IMR-90 (cell line): ENCODE results near the gene CHRNA1. TPM values are rescaled to one million over a fixed set of nuclear protein-coding genes. Genes with fewer than 3 reads are reported as not detected.

Source experiments
- ATAC-seq: fragments of 200-7000 bp; cut with Tn5 transposase; 2 replicates; pipeline ENCODE4 v1.9.1; 2020; ENCODE audit warnings: low read depth, mild to moderate bottlenecking, moderate library complexity
- BruUV-seq: library from RNA; stranded (reverse); fragments of 400-500 nt; replicated peaks from 2 replicates; lab custom pipeline; 2021; lab: Mats Ljungman, UMichigan
- CTCF ChIA-PET: fragments of 300-600 bp; formaldehyde crosslinking; extraction: SDS; loops from one replicate; lab custom pipeline; 2021; ENCODE audit warnings: antibody characterized with exemption; lab: Yijun Ruan, JAX
- POLR2A ChIA-PET: fragments of 300-600 bp; sonication (Branson Sonifier 250); formaldehyde crosslinking; loops from one replicate; lab custom pipeline; 2022; ENCODE audit warnings: antibody characterized with exemption; ENCODE audit not compliant: unreplicated experiment; lab: Charles Lee
- DNase-seq: peaks from one replicate; pipeline ENCODE4 v3.0.0; 2013
- H2AFZ ChIP-seq: replicated peaks from 2 replicates; pipeline ENCODE3; 2013; ENCODE audit warnings: low read length, mild to moderate bottlenecking; ENCODE audit not compliant: poor library complexity
- H2AK5ac ChIP-seq: 2 replicates; pipeline ENCODE4 v1.6.1; 2013; ENCODE audit warnings: low read depth, low read length, inconsistent platforms
- H2AK9ac ChIP-seq: replicated peaks from 2 replicates; pipeline ENCODE3; 2013; ENCODE audit warnings: mild to moderate bottlenecking, low read depth, low read length, moderate library complexity; ENCODE audit not compliant: poor library complexity
- H2BK120ac ChIP-seq: 2 replicates; pipeline ENCODE4 v1.6.1; 2013; ENCODE audit warnings: low read depth, low read length, inconsistent platforms
- H2BK15ac ChIP-seq: 3 replicates; pipeline ENCODE4 v1.6.1; 2013; ENCODE audit warnings: low read depth, low read length, inconsistent platforms
- H2BK20ac ChIP-seq: 2 replicates; pipeline ENCODE4 v1.6.1; 2013; ENCODE audit warnings: low read depth, mild to moderate bottlenecking, inconsistent platforms, low read length, moderate library complexity
- H2BK5ac ChIP-seq: 2 replicates; pipeline ENCODE4 v1.6.1; 2013; ENCODE audit warnings: mild to moderate bottlenecking, low read depth, low read length, inconsistent platforms; ENCODE audit not compliant: poor library complexity, severe bottlenecking
- H3K14ac ChIP-seq: replicated peaks from 2 replicates; pipeline ENCODE4 v1.6.1; 2013; ENCODE audit warnings: low read depth, low read length, inconsistent platforms
- H3K18ac ChIP-seq: 2 replicates; pipeline ENCODE4 v1.6.1; 2013; ENCODE audit warnings: low read depth, low read length, control low read depth
- H3K23ac ChIP-seq: 2 replicates; pipeline ENCODE4 v1.6.1; 2013; ENCODE audit warnings: low read depth, low read length, inconsistent platforms
- H3K27ac ChIP-seq: 2 replicates; pipeline ENCODE4 v1.5.1; 2013; ENCODE audit warnings: mild to moderate bottlenecking, control low read depth, low read length; ENCODE audit not compliant: insufficient read depth
- H3K27me3 ChIP-seq: 2 replicates; pipeline ENCODE4 v1.6.1; 2013; ENCODE audit warnings: low read length; ENCODE audit not compliant: control insufficient read depth, insufficient read depth
- H3K36me3 ChIP-seq: 2 replicates; pipeline ENCODE4 v1.6.1; 2013; ENCODE audit warnings: low read length, mixed read lengths; ENCODE audit not compliant: control insufficient read depth, insufficient read depth
- H3K4ac ChIP-seq: 2 replicates; pipeline ENCODE4 v1.6.1; 2013; ENCODE audit warnings: low read depth, low read length, inconsistent platforms
- H3K4me1 ChIP-seq: 2 replicates; pipeline ENCODE4 v1.6.1; 2013; ENCODE audit warnings: low read length, mixed read lengths; ENCODE audit not compliant: control insufficient read depth, insufficient read depth
- H3K4me2 ChIP-seq: 2 replicates; pipeline ENCODE4 v1.6.1; 2013; ENCODE audit warnings: low read depth, mild to moderate bottlenecking, control low read depth, low read length, moderate library complexity
- H3K4me3 ChIP-seq: 2 replicates; pipeline ENCODE4 v1.5.1; 2013; ENCODE audit warnings: low read depth, mild to moderate bottlenecking, control low read depth, low read length, moderate library complexity; ENCODE audit not compliant: insufficient read depth
- H3K56ac ChIP-seq: 2 replicates; pipeline ENCODE4 v1.6.1; 2013; ENCODE audit warnings: low read length, inconsistent platforms; ENCODE audit not compliant: insufficient read depth; ENCODE audit errors: extremely low read depth
- H3K79me1 ChIP-seq, 2 experiments: 2 replicates each; pipeline ENCODE4 v1.6.1; 2013; ENCODE audit warnings: low read length in 2 of 2, inconsistent platforms in 1 of 2, low read depth in 1 of 2
- H3K9ac ChIP-seq: 2 replicates; pipeline ENCODE4 v1.6.1; 2013; ENCODE audit warnings: low read depth, low read length, control low read depth
- H3K9me1 ChIP-seq: 2 replicates; pipeline ENCODE4 v1.6.1; 2013; ENCODE audit warnings: low read length, inconsistent platforms; ENCODE audit not compliant: insufficient read depth
- H3K9me3 ChIP-seq: 2 replicates; pipeline ENCODE4 v1.6.1; 2013; ENCODE audit warnings: low read length; ENCODE audit not compliant: control insufficient read depth, insufficient read depth
- H4K20me1 ChIP-seq: 2 replicates; pipeline ENCODE4 v1.6.1; 2013; ENCODE audit warnings: low read length, inconsistent platforms; ENCODE audit not compliant: insufficient read depth
- H4K5ac ChIP-seq: 2 replicates; pipeline ENCODE4 v1.6.1; 2013; ENCODE audit warnings: mild to moderate bottlenecking, low read depth, low read length, control low read depth
- H4K8ac ChIP-seq, 2 experiments: 2 replicates each; pipeline ENCODE4 v1.6.1; 2013; ENCODE audit warnings: low read depth in 2 of 2, low read length in 2 of 2, control low read depth in 1 of 2, inconsistent platforms in 1 of 2
- H4K91ac ChIP-seq: 2 replicates; pipeline ENCODE4 v1.6.1; 2013; ENCODE audit warnings: low read depth, low read length, inconsistent platforms; ENCODE audit not compliant: insufficient read depth
- CEBPB ChIP-seq: IDR thresholded peaks from 2 replicates; pipeline ENCODE4 v1.6.1; 2012; ENCODE audit warnings: low read depth, low read length, improper control_type of control experiment
- FOS ChIP-seq: fragments of 150-350 bp; IDR thresholded peaks from 2 replicates; pipeline ENCODE4 v1.6.1; 2016; ENCODE audit warnings: low read depth, low read length
- MAFK ChIP-seq: IDR thresholded peaks from 2 replicates; pipeline ENCODE4 v1.6.1; 2012; ENCODE audit warnings: low read depth, low read length, improper control_type of control experiment
- MAZ ChIP-seq: IDR thresholded peaks from 2 replicates; pipeline ENCODE4 v1.6.1; 2012; ENCODE audit warnings: low read depth, mild to moderate bottlenecking, low read length, improper control_type of control experiment, moderate library complexity, borderline replicate concordance
- NFE2L2 ChIP-seq: fragments of 150-350 bp; IDR thresholded peaks from 2 replicates; pipeline ENCODE4 v1.6.1; 2016; ENCODE audit warnings: low read depth, mild to moderate bottlenecking, low read length
- POLR2A ChIP-seq: IDR thresholded peaks from 2 replicates; pipeline ENCODE4 v1.6.1; 2012; ENCODE audit warnings: mild to moderate bottlenecking, low read depth, low read length
- RAD21 ChIP-seq: IDR thresholded peaks from 2 replicates; pipeline ENCODE4 v1.6.1; 2012; ENCODE audit warnings: low read length, improper control_type of control experiment
- RFX5 ChIP-seq: IDR thresholded peaks from 2 replicates; pipeline ENCODE4 v1.8.0; 2012; ENCODE audit warnings: low read depth, mild to moderate bottlenecking, low read length, moderate library complexity
- SMC3 ChIP-seq: fragments of 150-350 bp; IDR thresholded peaks from 2 replicates; pipeline ENCODE4 v1.6.1; 2016; ENCODE audit warnings: low read depth, mild to moderate bottlenecking, antibody characterized with exemption, low read length, moderate library complexity
- USF2 ChIP-seq: fragments of 150-350 bp; IDR thresholded peaks from 2 replicates; pipeline ENCODE4 v1.6.1; 2017; ENCODE audit warnings: mild to moderate bottlenecking, antibody characterized with exemption, low read length, low read depth
- WGBS, 2 experiments: methylation state at CpG; one replicate each; pipeline versions ENCODE4 v1.1.5 to v1.1.7; 2013; ENCODE audit warnings: missing lambda C conversion rate in 2 of 2; ENCODE audit not compliant: insufficient read length in 1 of 2; ENCODE audit errors: extremely low coverage in 2 of 2; 5-methylcytosine and 5-hydroxymethylcytosine counted together
- dilution Hi-C: fragments of 300-500 bp; cut with HindIII; formaldehyde crosslinking; loops from one replicate; pipeline ENCODE4 v1.14.3; 2018; ENCODE audit warnings: low sequenced_read_pairs; ENCODE audit not compliant: unreplicated experiment
- in situ Hi-C: fragments of 300-500 bp; cut with MboI; formaldehyde crosslinking; loops from 3 replicates; pipeline ENCODE4 v1.14.3; 2019; ENCODE audit warnings: low sequenced_read_pairs, inconsistent platforms, mixed read lengths
- intact Hi-C: fragments of 100-400 bp; cut with micrococcal nuclease; formaldehyde crosslinking; loops from 2 replicates; pipeline ENCODE4 v1.10.0; 2022
- polyA plus RNA-seq, 3 experiments: library from polyadenylated mRNA; depleted of rRNA; stranded (reverse); fragments of >200 nt; gene quantifications; 2 replicates each; pipeline ENCODE4 v1.2.3, GENCODE V29; 2012; ENCODE audit warnings: low replicate concordance in 1 of 3
- total RNA-seq: library from RNA; depleted of rRNA; stranded (reverse); fragments of >200 nt; gene quantifications from 2 replicates; pipeline ENCODE4 v1.2.3, GENCODE V29; 2012

CHRNA1 gene
- total and polyA plus RNA-seq, 2 of the 4 experiments (the other 2 are of a cell fraction): 0.75 to 0.90 TPM

DNA sequence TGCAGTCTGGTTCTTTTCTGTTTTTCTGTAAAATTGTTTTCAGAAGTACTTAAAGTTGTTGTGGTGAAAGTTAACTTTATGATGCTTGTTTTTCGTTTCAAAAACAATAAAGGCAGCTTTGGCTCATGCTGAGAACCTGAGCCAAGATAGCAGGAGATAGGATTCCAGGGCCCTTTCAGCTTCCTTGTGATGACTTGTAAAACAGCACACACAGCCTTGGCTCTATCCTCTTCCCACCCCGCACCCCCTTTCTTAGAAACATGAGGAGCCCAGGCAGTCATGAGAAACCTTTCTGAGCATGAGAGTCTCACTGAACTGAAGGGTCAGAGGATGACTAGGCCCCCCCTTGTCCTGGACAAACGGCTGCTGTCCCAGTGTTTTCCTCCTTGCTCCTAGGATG lies 12.4 kb upstream of the CHRNA1 start:
- H4K8ac ChIP-seq: peak overlapping the region in 1 of 2 experiments; percentile 91; a peak in 2 of 4 replicates
- H4K91ac ChIP-seq: peak overlapping the region; percentile 96
- peak overlapping the region; percentile 98 for H3K4ac ChIP-seq
- ChIA-PET POLR2A (no interaction called here), CTCF (interaction anchor here (0.7 kb wide), 1 partner anchor 194 kb away, joined by 3 read pairs; no protein-coding TSS in a partner anchor)
- H2BK5ac ChIP-seq: peak overlapping the region; percentile 35
- H3K9me3 ChIP-seq: no peaks in the 10 kb centered on the region
- dilution Hi-C loops (no loop called here), intact Hi-C loops (no loop called here), in situ Hi-C loops (loop anchor here (5.0 kb wide), 1 partner anchor 66 kb away; no protein-coding TSS in a partner anchor)
- ATAC-seq (no peak), DNase-seq (no peak)
- H2AFZ ChIP-seq: peak overlapping the region; percentile 37
- peak overlapping the region; percentile 83 for H3K14ac ChIP-seq
- H3K36me3 ChIP-seq: no peaks in the 10 kb centered on the region
- peak overlapping the region; percentile 97 for H2BK120ac ChIP-seq
- peaks cover 0 to 14% of the 10 kb centered on the region in 2 experiments; a peak in 2 of 4 replicates for H3K79me1 ChIP-seq
- no peak for TF ChIP-seq POLR2A
- no peak for TF ChIP-seq SMC3
- no peak for TF ChIP-seq RFX5
- TF ChIP-seq NFE2L2: no peak
- TF ChIP-seq FOS: no peak
- no peak for TF ChIP-seq CEBPB
- TF ChIP-seq MAFK: no peak
- TF ChIP-seq MAZ: no peak
- TF ChIP-seq RAD21: no peak
- TF ChIP-seq USF2: no peak
- peak overlapping the region; percentile 81; the same call in 1 of the 2 replicates for H2AK5ac ChIP-seq
- no peaks in the 10 kb centered on the region for H3K27me3 ChIP-seq
- peaks cover 47% of the 10 kb centered on the region for H3K4me1 ChIP-seq
- peak overlapping the region; percentile 70 for H3K18ac ChIP-seq
- no TSS peak for BruUV-seq
- H3K9me1 ChIP-seq: peaks cover 45% of the 10 kb centered on the region
- H3K27ac ChIP-seq: peak overlapping the region; percentile 38; the same call in 1 of the 2 replicates
- H3K4me3 ChIP-seq: no peak overlapping the region
- H3K9ac ChIP-seq: peak overlapping the region; percentile 4; the same call in 1 of the 2 replicates
- H2AK9ac ChIP-seq: no peak overlapping the region
- H3K56ac ChIP-seq: 0 out of 2 replicates have a peak overlapping the region, but pooled peaks have one; percentile 31
- H4K20me1 ChIP-seq: no peaks in the 10 kb centered on the region
- peak overlapping the region; percentile 96; the same call in 2 of the 3 replicates for H2BK15ac ChIP-seq
- H2BK20ac ChIP-seq: peak overlapping the region; percentile 94
- H3K4me2 ChIP-seq: no peak overlapping the region
- peak overlapping the region; percentile 76 for H4K5ac ChIP-seq
- peak overlapping the region; percentile 61; the same call in 1 of the 2 replicates for H3K23ac ChIP-seq
- 0% methylated on average over 1 of the region's 3 CpGs; no CpG with 5 or more reads in 1 of the 2 experiments for WGBS, 2 experiments
